Measurements from ENCODE around the gene RNF112.
A peak's percentile ranks its signal among the peaks of the same experiment; 100 is the strongest.

The RNF112 gene

GRCh38 chr17:19410875-19411620 is at the start of gene RNF112:
Gene RNF112 (plus strand): TSS chr17:19411232. CDS start chr17:19411409, 177 bp downstream.
- DNase-seq: no peak

GRCh38 chr17:19361326-19361725 is 49.7 kb upstream of the RNF112 start:
- DNase-seq: no peak

DNA sequence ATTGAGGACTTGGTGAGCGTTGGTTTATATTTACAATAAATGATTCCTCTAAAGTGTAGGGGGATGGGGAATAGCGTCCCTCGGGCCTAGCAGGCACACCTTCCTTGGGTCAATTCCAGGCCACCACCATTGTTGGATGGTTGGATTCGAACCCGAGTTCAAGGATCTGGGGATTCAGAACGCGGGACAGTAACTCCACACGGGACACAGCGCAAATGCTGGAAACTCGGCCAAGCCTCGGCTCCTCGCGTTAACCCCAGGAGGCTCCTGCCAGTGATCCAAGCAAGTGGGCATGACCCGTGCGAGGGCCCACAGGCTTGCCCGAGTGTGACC is 49.1 kb upstream of the RNF112 start:
- DNase-seq: no peak

- peak; percentile 80 to 99 for DNase-seq
Measured at GRCh38 chr17:19362277-19363113, 48.5 kb upstream of the RNF112 start, which contains the start of gene B9D1. Gene B9D1 (minus strand): TSS chr17:19362723. CDS start chr17:19362569, 154 bp downstream.

GRCh38 chr17:19363114-19363438 is 48.0 kb upstream of the RNF112 start:
- DNase-seq: no peak

- no peak for DNase-seq
Measured at GRCh38 chr17:19363460-19364035, 47.5 kb upstream of the RNF112 start.

DNA sequence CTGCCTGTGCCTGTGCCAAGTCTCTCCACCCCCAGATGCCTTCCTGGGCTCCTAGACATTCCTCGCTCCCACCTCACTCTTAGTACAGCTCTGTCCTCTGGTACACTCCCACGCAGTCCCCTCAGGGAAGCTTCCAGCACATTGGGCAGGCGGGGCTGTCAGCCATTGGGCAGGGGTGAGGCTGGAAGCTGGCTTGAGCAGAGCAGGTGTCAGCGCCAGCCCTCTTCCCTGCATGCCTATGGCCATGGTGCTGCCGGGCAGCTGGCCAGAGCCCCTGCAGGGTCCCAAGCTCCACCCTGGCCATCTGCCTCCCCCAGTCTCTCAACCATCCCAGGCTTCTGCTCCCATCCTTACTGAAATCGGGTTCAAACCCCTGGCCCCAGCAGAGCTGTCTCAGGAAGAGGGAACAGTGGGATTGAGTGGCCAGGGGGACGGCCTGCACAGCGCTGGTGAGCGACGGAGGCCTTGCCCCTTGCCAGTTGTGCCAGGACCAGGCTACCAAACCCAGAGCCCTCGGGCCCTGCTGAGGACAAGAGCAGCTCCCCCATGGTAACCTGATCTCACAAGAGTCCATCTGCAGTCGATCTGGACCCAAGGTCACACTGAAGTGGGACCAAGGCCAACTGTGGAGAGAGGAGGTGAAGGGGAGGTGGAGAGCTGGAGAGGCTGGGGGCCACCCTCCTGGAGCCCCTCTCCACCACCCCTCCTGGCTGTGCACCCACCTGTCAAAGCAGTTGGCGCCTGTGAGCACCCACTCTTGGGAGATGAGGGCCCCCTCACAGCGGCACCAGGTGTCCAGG is 46.1 kb upstream of the RNF112 start:
- no peak for DNase-seq

DNA sequence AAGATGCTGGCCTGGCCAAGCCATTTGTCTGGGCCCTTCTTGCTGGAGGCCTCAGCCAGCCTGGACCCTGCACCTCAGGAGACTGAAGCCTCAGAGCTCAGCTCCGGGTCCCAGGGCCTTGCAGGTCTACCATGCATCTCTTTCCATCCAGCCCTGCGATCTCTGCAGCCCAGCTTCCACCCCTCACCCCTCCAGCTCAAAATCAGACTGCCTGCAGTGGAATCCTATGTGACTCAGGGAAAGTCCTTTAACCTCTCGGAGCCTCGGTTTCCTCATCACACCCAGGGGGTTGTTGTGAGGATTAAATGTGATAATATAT is 45.6 kb upstream of the RNF112 start:
- no peak for DNase-seq

DNA sequence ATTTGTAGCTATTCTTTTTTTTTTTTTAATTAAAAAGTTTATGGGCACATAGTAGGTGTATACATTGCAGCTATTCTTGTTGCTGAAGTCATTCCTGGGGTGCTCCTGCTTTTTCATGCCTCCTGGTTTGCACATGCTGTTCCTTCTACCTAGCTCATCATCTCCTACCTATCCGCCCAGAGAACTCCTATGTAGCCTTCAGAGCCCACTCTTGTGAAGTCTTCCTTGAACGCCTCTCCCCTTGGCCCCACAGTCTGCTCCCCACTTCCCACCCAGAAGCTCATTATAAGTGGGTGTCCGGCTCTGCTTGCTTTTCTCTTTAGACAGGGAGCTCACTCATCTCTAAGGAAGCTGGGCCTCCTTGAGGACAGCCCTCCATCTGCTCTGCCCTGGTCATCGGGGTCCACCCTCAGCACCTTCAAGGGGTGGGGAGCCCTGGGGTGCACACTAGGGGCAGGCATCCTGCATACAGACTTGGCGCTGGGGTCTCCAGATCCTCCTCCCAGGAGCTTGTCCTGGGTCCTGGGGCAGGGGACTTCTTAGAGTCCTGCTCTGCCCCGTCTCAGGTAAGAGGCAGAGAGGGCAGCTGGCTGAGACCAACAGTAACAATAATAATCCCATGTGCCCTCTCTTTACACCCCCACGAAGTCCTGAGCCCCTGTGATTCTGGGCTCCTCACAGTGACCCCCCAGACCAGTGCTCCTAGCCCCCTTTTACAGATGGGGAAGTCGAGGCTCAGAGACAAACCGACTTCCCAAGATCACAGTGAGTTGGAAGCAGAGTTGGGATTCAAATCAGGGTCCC is 45.0 kb upstream of the RNF112 start:
- no peak for DNase-seq

DNA sequence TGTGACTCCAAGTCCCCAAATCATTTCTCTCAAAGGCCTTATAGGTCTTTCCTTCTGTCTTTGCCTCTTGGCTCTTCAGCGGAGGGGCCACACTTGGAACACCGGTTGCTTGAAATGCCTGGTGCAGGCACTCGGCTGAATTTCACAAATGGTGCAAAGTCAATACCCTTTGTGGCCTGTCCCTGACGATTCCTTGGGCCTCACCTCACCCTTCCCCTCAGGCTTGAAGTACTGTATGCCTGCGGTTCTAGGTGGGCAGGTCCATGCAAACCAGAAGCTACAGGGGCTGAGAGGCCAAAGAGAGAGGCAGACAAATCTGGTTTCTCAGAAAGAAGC is 44.4 kb upstream of the RNF112 start:
- DNase-seq: no peak

- peak; percentile 38 to 44 for DNase-seq
Measured at GRCh38 chr17:19368229-19368628, 42.8 kb upstream of the RNF112 start.

GRCh38 chr17:19369107-19369778 is 41.8 kb upstream of the RNF112 start:
- DNase-seq: no peak

- DNase-seq: peak; percentile 46 to 74
Measured at GRCh38 chr17:19369846-19370492, 41.1 kb upstream of the RNF112 start.

DNA sequence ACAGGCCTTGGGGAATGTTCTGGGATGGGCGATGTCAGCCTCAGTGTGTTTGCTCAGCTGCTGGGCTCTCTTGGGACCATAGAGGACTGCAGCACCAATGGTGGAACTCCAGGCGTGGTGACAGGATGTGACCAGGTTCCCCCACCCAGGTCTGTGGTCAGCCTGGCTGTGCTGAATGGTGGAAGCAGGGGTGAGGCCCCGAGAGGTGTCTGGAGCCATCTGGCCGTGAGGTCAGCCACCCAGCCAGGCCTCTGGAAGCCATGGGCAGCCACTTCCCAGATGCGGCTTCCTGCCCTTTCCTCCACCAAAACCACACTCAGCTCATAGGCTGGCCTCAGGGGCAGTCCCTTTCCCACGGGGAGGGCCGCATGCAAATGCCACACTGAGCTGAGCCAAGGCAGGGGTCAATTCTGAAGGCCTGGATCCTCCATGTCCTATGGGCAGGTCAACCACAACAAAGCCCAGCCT is 40.5 kb upstream of the RNF112 start:
- DNase-seq: peak; percentile 69 to 75

DNA sequence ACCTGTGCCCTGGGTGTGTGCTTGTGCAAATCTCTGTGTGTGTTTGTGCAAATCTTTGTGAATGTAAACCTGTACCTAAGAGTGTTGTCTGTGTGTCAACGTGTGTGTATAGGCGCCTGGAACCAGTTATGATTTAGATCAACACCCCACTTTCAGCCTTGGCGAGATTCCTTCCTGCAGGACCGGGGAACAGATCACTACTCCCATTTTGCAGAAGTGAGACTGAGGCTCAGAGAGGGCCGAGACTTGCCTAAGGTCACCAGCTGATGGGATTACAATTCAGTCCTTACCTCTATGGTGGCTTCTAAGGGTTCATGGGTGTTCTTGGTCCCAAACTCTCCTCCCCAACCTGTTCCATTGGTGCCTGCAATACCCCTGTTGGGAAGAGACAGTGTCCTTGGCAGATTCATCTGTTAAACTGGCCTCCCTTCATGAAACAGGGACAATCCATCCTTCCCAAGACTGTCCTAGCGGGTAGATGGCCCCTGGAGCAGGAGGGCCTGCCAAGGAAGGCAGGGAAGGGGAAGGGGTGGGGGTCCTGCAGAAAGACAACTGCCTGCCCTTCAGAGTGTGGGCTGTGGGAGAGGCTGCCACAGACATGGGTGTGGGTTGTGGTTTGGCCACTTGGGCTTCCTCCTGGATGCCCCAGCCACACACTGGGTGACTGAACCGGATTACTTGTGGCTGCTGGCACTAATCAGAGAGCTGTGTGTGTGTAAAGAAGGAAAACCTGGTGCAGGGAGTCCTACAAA is 39.6 kb upstream of the RNF112 start:
- peak in 1 of 2 donors; percentile 29 for DNase-seq

GRCh38 chr17:19372011-19372370 is 39.0 kb upstream of the RNF112 start:
- no peak for DNase-seq

GRCh38 chr17:19372439-19372838 is 38.6 kb upstream of the RNF112 start:
- no peak for DNase-seq

- peak in 1 of 2 donors; percentile 44 for DNase-seq
Measured at GRCh38 chr17:19372866-19373504, 38.0 kb upstream of the RNF112 start.

DNA sequence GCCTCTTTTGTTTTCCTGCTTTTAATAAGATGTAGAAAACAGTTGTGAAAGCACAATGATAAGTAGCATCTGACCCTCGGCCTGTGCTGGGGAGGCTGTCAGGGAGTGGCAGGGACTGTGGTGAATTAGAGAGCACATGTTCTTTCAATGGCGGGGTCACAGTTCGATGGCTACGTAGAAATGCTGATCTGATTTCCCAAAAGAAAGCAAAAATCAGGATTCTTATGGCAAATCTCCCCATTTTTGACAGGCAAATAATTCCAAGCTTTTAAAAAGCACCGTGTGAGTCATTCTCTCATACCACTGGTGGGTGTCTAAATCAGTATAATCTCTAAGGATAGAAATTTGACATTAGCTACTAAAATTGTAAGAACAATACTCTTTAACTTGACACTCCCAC is 36.9 kb upstream of the RNF112 start:
- DNase-seq: no peak

GRCh38 chr17:19375732-19376131 is 35.3 kb upstream of the RNF112 start:
- DNase-seq: no peak

Measured in inflammatory macrophage treated with lipopolysaccharide for 1 hour (primary cell).